ENCODE measurements around the gene NOTCH2.

Gene NOTCH2

DNA sequence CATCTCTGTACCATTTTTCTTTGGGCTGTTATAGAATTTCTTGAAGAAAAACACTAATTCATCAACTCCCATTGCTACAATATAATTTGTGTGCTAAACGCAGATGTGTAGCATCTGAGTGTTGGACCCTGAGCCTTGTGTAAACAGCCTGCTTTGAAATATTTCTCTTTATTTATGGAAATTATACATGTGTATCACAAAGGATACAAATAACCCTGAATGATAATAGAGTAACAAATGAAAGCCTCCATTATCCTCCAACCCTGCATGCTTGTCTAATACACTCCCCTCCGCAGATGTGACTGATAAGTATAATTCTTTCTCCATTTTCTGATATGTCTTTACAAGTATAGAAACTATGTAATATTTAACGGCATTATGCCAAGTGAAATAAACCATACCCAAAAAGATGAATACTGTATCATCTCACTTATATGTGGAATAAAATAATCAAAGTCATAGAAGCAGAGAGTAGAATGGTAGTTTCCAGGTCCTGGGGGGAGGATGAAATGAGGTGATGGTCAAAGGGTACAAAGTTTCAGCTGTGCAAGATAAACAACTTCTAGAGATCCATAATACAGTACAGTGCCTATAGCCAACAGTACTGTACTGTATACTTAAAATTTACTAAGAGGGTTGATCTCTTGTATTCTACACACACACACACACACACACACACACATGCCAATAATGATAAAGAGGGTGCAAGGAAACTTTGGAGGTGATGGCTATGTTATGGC lies 170.3 kb downstream of the NOTCH2 start:
- DNase-seq = no peak

GRCh38 chr1:119898530-119898929 lies 170.9 kb downstream of the NOTCH2 start:
- no peak for DNase-seq

GRCh38 chr1:119896303-119896702 lies 173.2 kb downstream of the NOTCH2 start, which contains the start of gene ADAM30:
TSS of gene ADAM30 (minus strand) at chr1:119896515. CDS start at chr1:119896336, 179 bp downstream.
- DNase-seq = no peak

DNA sequence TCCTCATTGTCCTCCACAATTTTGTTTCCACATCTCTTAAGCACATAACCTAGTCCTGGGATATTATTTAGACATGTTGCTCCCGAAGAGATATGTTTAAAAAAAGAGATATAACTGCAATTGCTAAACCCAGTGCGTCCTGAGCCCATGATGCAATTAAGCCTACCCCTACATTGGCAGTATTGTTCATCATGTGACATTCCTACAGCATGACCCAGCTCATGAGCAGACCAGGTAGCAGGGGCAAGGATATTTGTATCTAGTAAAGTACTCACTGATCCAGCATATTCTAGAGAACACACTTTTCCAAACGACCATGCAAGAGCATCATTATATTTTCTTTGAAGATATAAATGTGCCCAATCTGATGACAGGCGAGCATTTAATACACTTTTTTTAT lies 174.4 kb downstream of the NOTCH2 start:
- no peak for DNase-seq

DNA sequence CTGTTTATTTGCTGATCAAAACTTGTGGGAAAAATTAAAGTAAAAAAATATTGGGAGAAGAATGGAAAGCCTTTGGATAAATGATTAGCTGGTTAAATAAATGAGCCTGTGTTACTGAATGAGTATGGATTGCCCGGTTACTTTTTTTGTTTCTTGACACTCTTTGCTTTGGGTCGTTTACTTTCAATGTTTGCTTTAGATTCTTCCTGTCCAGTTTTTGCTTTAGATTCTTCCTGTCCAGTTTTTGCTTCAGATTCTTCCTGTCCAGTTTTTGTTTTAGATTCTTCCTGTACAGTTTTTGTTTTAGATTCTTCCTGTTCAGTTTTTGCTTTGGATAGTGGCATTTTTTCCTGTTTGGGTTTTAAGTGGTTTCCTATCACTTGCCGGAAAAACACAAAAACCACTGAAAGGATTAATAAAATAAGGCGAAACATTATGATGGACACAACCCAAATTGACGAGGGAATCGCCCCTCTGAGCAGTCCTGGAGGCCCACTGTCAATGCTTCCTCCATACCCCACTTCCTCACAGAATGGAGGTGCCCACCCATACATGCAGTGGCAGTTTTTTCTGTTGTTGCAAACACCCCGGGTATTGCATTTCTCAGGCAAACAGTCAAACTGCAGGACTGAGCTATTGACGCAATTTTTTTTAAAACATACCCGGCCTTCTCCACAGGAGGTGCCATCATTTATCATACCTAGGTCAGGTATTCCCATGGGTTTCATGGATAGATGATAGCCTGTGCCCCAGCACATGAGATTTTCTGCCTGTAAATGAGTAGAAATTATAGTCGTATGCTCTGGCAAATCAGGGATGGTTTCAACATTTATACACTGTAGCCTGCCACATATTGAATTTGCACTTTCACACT lies 175.4 kb downstream of the NOTCH2 start:
- no peak for DNase-seq

DNA sequence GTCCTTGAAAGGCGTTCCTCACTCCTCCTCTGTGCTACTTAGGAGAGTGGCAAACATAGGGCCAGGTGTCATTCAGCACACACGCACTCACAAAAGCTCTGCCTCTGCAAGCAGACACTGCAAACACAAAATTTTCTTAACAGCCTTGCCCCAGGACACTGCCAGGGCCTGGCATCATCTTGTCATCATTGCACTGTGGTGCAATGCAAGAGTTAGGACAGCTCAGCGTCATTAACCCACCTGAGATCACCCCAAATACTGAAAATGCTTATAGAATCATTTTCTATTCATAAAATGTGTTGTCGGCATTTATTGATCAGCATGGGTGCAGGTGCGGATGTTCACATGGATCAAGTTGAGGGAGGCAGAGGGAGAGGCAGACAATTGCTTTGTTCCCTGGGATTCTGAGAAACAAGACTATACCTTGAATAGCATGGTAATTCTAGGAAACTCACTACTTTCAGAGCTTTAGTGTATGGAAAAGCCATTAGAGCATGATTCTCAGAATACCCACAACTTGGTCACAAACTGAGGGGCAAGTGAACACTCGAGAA lies 176.1 kb downstream of the NOTCH2 start:
- DNase-seq = no peak

- DNase-seq = no peak
Observed at GRCh38 chr1:119891386-119891785, 178.1 kb downstream of the NOTCH2 start.

GRCh38 chr1:119888476-119888875 lies 181.0 kb downstream of the NOTCH2 start:
- no peak for DNase-seq

DNA sequence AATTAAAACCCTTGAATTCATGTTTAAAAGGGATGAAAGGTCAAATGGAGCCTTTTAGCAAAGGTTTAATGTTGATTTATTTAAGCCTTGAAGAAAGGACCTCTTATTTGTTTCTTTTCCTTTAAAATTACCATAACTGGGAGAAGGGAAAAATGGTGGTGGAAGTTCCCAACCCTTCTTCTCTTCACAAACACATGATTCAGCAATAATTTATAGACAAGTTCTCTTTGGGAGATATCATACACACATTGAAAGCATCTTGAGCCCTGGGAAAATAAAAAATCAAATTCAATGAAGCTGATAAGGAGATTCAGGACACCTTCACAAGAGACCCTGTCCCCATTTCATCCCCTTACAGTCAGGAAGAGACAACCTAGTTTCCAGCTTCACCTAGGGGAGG lies 182.0 kb downstream of the NOTCH2 start:
- no peak for DNase-seq

- DNase-seq = peak; percentile 53
Observed at GRCh38 chr1:119885903-119886783, 183.3 kb downstream of the NOTCH2 start.

- no peak for DNase-seq
Observed at GRCh38 chr1:119884711-119885110, 184.8 kb downstream of the NOTCH2 start.

DNA sequence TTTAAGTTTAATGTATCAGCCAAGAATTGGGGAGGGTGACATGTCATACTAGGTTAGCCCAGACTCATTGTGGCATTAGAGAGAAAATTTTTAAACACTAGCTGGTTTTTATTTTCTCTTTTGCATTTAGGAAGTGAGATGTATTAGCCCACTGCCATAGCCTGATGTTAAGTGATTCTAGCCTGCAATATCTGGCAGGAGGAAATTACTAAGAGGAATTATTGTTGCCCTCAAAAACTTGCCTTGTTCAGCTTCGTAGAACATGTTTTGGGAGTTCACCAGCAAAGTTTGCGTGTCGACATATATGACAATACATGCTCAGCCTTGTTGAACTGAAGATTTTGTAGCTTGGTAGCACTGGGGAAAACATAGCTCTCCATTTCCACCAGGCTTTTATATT lies 185.6 kb downstream of the NOTCH2 start:
- no peak for DNase-seq

- DNase-seq = no peak
Observed at GRCh38 chr1:119882132-119883049, 187.1 kb downstream of the NOTCH2 start.

DNA sequence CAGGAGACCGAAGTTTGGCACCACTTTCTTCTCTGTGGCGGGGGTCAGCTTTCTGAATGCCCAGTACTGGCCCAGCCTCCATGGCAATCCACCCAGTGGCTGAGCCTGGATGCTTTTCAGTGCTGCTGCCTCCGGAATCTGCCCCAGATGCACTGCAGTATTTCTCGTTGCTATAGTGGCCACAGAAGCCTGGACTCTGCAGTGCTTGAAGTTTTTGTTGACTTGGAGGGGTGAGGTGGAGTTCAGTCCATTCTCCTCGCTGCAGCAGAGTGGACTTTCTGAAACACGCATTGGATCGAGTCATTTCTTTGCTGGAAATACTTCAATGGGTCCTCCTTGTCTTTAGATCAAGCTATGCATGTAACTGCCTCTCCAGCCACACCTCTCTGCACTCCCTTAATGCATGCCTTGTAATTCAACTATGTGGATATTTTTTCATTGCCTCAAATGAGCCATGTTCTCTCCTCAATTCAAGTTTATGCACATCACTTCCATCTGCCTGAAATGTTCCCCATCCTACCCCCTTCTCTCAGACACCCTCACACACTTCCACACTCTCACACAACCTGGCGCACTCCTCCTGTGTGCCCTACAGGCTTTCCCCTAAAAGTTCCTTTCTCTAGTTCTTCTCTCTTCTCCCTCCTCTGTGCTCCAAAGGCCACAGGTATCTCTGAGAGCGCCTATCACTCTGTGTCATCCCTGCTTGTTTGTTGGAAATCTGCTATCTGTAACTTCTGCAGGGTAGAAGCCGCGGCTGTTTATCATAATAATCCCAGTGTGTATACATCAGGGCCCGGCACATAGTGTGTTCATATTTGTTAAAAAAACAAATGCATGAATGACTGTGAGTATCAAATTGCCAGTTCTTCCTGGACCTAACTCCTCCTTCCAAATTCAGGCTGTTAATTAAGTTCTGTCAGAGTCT lies 189.7 kb downstream of the NOTCH2 start:
- DNase-seq = no peak

DNA sequence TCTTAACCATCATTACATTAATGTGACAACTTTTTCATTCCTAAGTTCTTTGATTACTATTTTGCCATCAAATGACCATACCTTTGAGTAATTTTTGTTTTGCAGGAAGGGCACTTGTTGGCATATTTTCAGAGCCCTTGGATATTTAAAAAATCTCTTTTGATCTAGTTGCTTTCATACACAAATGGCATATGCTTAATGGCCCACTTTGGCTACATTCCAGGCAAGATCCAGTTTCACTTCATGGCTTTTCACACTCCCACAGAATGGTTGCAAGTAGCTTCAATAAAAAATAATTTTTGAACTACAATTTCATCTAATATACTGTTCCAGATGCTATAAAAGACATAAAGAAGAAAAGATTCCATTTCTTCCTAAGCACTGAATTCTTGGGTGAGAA lies 191.3 kb downstream of the NOTCH2 start:
- DNase-seq = no peak

DNA sequence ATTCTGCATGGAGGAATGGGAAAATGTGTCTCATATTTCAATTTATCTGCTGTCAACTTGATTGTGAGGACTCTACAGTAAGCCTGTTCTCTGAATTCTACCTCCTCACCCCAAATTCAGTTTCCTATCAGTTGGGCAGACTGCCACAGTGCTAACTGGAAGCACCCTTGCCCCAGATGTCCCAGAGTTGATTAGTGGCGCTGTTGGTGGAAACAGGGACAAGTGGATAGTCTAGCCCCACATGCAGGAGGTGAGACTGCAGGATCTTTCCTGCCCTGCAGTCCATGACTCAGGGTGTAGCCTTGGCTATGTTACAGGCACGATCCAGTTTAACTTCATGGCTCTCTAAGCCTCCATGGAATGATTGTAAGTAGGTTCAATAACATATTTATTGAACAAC lies 195.3 kb downstream of the NOTCH2 start:
- no peak for DNase-seq

GRCh38 chr1:119873135-119874015 lies 196.1 kb downstream of the NOTCH2 start:
- DNase-seq = no peak

- DNase-seq = no peak
Observed at GRCh38 chr1:119871881-119872280, 197.6 kb downstream of the NOTCH2 start.

DNA sequence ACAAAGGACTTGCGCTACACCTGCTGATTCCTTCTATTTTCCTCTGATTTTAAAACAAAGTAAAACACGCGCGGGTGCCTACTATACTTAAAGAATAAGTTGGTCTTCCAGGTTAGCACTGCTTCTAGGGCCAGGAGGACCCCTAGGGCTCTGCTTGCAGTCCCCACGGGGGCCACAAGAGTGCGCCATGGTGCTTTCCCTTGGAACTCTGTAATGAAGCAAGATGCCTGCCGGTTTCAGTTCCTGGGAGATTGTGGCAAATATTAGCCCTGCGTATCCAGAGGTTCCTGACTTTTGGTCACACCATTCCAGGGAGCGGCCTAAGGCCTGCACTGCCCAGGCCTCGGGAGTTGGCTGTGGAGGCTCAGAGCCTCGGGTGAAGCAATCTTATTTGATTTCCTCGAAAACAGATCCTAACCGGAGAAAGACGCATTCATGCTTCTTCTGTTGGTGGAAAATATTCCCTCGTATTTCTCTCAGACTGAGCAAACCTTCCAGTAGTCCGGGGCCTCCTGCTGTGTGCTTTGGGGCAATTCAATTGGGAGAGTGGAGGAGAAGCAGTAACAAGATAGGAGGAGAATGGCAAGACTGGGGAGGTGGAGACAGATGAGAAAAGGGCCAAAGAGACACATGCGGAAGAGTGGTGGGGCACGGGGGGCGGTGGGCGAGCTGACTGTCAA lies 198.4 kb downstream of the NOTCH2 start:
- DNase-seq = peak; percentile 54

Data from activated CD4-positive, alpha-beta T cell treated with anti-CD3 and anti-CD28 coated beads, Interleukin-2, amount 50 U/mL, for 1 hour (primary cell).